DOHH2 (cell line): ENCODE data around the gene HERC2.
"Not testable (repeated sequence)": the region's sequence is repeated elsewhere in the genome, so short reads cannot be mapped to it uniquely, and the experiment has no call there.

ENCODE experiments used
- CTCF ChIP-seq: fragments of 200-600 bp; sonication (generic); IDR thresholded peaks from one replicate; pipeline ENCODE4 v1.5.1; 2014; ENCODE audit warnings: antibody characterized with exemption, mild to moderate bottlenecking, low read depth, low read length; ENCODE audit not compliant: poor library complexity, severe bottlenecking
- EZH2phosphoT487 ChIP-seq: fragments of 200-600 bp; sonication (generic); IDR thresholded peaks from 2 replicates; pipeline ENCODE4 v1.6.1; 2017; ENCODE audit warnings: borderline replicate concordance, mild to moderate bottlenecking, antibody characterized with exemption, low read length, moderate library complexity, mixed read lengths

- not testable (repeated sequence) for TF ChIP-seq CTCF, EZH2phosphoT487
Observed at GRCh38 chr15:28322129-28322588, at the start of gene HERC2.
